DND-41 (cell line): ENCODE measurements around the gene NOS1AP.

Experiments
- CTCF ChIP-seq: IDR thresholded peaks from 2 replicates; pipeline ENCODE4 v1.5.1; 2012; ENCODE audit warnings: borderline replicate concordance, low read length, moderate library complexity, mild to moderate bottlenecking; ENCODE audit not compliant: poor library complexity, severe bottlenecking; ENCODE audit errors: extremely low read depth
- EZH2 ChIP-seq: IDR thresholded peaks from 3 replicates; pipeline ENCODE4 v1.6.1; 2012; ENCODE audit warnings: borderline replicate concordance, low read depth, mild to moderate bottlenecking, moderate library complexity, low read length, inconsistent platforms; ENCODE audit not compliant: severe bottlenecking

GRCh38 chr1:162361349-162361748 is 291.9 kb downstream of the NOS1AP start:
- TF ChIP-seq CTCF (no peak), EZH2 (no peak)
